Measurements from ENCODE around the gene SFRP4.

SFRP4 gene

GRCh38 chr7:37924491-37925041 is 7.9 kb upstream of the SFRP4 start:
- peak; percentile 48 for DNase-seq

GRCh38 chr7:37923996-37924395 is 7.4 kb upstream of the SFRP4 start:
- no peak for DNase-seq

- DNase-seq, result no peak
Measured at GRCh38 chr7:37921876-37922275, 5.3 kb upstream of the SFRP4 start.

GRCh38 chr7:37920849-37921805 is 4.5 kb upstream of the SFRP4 start:
- DNase-seq, result peak; percentile 78

- DNase-seq, result peak; percentile 85
Measured at GRCh38 chr7:37920305-37920848, 3.8 kb upstream of the SFRP4 start, which contains the start of gene EPDR1. EPDR1 (plus strand) TSS chr7:37920640; CDS start chr7:37920940, 300 bp downstream.

DNA sequence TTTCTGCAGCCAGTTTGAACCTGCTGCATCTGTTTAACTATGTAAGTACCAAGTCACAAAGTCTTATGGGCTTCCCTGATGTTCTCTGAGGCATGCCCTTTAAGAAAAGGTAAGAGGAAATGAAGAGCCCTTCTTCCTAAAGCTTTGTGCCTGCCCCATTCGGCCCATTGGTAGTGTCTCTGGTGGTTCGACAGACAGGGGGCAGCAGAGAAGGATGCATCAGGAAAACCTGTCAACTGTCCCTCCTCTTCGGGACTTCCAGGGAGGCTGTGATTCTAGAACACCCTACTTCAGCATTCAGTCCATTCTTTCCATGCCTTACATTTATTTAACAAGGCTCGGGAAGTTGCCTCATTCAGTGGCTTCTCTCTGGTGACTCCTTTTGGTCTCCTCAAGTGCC is 1.9 kb upstream of the SFRP4 start:
- DNase-seq, result no peak

DNA sequence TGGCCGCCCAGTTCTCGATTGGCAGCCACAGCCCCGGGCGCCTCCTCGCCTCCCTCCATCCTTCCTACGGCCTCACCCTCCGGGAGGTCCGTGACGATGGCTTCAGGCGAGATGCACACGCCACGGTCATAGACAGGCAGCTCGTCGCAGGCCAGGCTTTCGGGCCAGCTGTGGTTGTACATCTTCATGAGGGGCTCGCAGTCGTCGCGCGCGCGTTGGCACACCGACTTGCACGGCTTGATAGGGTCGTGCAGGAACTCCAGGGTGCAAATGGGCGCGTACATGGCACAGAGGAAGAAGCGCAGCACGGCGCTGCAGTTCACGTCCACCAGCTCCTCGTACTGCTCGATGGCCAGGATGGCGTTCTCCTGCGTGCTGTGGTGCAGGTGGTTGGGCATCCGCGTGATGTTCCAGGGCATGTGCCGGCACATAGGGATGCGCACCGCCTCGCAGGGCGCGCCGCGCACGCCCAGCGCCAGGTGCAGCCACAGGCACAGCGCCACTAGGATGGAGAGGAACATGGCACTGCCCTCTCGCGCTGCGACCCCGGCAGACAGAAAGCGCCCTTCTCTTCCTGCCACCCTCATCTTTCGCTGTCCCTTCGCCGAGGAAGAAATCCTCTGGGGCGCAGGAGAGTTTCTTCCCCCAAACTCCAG is 472 bp downstream of the SFRP4 start:
- peak; percentile 72 for DNase-seq

GRCh38 chr7:37915438-37915837 is 1.2 kb downstream of the SFRP4 start:
- DNase-seq, result peak; percentile 54

- no peak for DNase-seq
Measured at GRCh38 chr7:37912756-37913155, 3.9 kb downstream of the SFRP4 start.

DNA sequence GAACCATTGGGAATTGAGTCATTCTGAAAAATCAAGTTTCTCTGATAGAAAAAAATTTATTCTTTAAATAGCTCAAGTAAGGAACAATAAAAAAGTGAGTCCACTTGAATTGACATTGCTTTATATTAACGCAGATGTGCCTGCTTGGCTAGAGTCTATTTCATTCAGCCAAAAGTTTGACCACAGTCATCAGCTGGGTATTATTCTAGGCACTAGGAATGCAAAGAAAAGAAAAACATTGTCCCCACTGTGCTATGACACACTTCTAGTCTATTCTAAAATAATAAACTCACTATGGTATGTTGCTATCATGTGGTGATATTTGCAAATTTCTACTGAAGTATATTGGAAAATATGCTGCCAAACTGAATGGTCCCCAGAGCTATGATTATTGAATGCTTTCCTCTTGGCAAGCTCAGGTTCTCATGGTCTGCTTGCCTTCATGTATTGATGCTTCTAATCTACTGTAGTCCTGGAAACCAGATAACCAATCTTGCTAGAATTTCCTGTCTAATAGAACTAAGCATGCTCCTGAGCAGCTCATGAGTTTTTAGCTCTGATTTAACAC is 8.3 kb downstream of the SFRP4 start:
- DNase-seq, result no peak

- peak; percentile 39 for DNase-seq
Measured at GRCh38 chr7:37901890-37902524, 14.6 kb downstream of the SFRP4 start.

DNA sequence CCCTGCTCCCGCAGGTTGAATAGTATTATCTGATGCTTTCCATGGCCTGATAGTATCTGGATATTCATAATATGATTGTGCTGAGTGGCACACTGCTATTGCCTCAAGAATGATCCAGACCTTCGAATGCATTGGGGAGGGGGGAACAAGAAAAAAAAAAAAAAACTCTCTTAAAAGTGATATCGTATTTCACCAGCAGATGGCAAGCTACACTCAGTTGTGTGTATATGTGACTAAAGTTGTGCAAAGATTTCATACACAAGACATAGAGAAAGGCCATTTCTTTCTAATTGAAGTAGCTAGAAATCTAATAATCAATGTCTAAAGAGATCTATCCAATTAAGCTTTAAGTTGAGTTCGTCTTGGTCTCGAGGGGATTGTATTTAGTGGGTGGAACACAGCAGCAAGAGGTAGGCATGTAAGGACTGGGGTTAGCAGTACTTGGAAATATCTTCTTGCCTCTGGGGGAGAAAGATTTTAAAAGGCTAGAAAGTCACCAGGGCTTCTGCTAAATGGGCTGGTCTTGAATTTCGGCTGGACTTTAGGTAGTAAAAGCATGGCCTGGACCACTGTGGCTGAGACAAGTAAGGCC is 15.3 kb downstream of the SFRP4 start:
- peak; percentile 70 for DNase-seq

DNA sequence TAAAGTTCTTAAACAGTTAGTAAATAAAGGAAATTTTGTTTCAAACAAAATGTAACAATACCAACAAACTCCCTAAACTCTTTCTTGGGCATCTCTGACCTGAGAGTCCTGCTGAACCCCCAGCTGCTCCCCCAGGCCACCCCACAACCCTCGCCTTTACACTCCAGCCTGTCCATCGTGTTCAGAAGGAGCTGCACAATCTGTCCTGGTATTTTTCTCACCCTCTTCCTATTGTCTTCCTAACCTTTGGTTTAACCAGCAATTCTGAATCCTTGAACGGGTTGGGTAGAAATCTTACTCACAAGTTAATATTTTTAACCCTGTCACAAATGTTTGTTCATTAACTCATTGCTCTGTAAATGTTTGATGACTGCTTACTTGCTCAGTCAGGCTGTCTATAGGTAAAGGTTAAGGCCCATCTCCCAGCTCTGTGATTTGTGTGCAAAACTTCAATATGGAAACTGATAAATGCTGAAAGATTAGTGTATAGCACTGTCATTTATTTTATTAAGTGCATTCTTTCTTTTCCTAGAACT is 16.8 kb downstream of the SFRP4 start:
- DNase-seq, result no peak

DNA sequence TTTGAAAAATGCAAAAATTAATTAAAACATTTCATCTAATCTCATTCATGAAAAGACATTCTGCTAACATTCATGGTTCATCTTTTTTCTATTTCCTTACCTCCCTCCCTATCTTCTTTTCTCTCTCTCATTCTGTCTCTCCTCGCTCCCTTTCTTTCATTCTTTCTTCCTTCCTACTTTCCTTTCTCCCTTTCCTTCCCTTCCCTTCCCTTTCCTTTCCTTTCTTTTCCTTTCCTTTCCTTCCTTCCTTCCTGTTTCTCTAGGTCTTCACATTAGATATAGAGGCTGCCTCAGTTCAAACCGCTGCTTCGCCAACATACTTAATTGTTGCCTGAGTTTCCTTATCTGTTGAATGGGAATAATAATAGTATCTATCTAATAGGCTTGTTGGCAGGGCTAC is 21.9 kb downstream of the SFRP4 start:
- DNase-seq, result no peak

GRCh38 chr7:37893359-37893758 is 23.3 kb downstream of the SFRP4 start:
- no peak for DNase-seq

- no peak for DNase-seq
Measured at GRCh38 chr7:37882086-37882485, 34.5 kb downstream of the SFRP4 start.

All from eye (tissue), 1 donor.